NCI-H2227 (cell line): Measurements from ENCODE around the gene SPACDR.
A peak's percentile ranks its signal among the peaks of the same experiment; 100 is the strongest.

Source experiments
- DNase-seq: peaks from one replicate; lab custom pipeline; 2025; ENCODE audit not compliant: unreplicated experiment; lab: John Stamatoyannopoulos, UW

SPACDR gene

DNA sequence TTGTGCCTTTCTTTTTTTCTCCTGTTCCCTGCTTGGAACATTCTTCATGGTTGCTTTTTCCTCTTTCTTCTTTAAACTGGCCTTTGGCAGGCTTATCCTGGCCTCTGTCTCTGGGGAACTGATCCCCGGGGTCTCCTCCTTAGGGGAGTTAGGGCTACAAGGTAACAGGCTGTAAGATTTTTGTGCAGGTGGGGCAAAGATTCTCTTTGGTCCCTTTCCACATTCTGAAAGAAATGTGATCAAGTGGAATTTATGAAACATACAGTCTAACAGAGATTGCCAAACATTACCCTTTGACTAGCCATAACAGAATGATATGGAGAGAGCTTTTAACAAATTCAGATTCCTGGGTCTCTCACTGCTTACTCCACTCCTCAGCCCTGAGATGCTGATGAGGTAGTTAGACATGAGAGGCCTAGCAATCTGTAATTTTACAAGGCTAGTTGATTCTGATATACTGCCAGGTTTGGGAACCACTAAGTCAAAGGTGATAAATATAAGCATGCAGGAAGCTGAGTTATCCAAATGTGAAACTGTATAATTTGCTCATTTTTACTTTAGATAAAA is 44.3 kb downstream of the SPACDR start:
- DNase-seq: no peak

DNA sequence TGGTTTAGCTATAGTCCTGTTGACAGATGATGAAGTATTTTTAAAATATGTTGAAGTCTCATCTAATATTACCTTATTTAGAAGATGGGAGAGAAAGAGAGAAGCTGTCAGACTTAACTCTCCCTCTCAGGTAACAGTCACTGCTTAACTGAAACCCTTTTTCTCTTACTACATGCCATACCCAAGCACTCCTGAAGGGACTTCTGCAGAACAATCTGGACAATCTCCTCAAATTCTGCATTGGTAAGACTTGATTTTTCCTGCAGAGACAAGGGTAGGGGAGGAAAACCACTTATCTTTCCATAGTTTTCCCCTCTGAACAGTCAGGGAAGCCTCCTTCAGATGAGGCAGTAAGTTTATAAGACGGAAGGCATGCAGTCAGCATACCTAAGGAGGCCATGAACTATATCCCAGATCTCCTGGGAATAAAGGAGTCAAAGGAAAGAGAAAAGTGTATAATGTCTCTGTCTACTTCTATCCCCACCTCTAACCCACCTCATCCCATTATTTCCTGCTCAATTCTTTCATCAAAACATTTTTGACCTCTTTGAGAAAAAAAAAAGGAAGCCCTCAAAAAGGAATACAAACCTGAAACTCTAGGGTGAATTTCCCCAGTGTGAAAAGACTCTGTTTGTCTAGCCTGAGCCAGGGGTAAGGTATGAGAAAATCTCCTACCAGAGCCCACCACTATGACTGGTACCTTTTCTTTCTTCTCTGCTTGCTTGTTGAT is 45.0 kb downstream of the SPACDR start:
- DNase-seq: no peak

DNA sequence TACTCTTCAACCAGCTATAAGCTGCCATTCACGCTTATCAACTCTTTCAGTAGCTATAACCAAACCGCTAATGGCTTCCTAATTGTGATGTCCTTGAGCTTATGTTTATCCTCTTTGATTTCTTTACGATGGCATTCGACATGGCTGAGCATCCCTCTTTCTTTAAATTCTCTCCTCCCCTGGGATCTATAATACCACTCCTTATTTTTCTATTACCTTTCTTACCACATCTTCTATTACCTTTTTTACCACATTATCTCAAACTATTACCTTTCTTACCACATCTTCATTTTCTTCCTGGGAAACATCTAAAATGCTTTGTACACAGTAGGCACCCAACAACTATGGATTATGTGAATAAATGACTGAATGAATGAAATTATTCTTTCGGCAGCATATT is 48.6 kb downstream of the SPACDR start:
- no peak for DNase-seq

DNA sequence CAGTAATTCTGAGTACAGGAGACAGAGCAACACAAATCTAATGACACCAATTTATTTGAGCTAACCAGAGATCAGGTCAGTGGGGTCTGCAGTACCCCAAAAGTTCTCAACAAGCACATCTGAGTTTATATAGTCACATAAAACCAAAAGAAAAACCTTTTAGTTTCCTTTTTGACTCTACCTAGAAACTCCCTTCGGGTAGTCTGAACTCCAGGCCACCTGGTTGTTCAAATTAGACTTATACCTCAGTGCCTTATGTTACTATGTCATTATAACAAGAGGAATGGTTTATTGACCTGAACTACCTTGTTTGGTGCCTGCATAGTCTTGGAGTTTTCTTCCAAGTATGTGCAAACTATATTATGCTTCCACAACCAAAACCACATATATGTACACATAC is 50.2 kb downstream of the SPACDR start:
- no peak for DNase-seq

DNA sequence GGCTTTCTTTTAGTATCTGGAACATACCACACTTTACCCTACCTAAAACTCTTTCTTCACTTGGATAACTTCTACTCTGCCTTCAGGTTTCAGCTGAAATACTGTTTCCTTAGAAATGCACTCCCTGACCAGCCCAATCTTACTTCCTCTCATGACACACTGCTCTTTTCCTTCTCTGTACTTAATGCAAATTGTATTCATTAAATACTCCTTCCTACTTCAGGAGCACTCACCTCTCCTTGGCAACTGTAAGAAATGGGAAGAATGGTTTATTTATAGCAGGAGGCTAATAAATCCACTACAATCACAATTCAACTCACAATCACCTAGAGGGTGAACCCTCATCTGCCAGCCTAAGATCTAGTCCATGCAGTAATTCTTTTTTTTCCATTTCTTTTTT is 50.7 kb downstream of the SPACDR start:
- DNase-seq: no peak

DNA sequence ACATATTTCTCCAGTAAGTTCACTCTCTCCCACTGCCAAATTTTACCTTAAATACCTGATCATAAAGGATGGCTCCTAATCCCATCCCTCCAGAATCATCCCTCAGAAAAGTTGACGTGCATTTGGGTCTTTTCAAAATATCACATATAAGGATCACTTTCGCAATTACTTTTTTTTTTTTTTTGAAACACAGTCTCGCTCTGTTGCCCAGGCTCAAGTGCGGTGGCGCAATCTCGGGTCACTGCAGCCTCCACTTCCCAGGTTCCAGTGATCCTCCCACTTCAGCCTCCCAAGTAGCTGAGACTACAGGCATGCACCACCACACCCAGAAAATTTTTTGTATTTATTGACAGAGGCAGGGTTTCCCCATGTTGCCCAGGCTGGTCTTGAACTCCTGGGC is 53.0 kb downstream of the SPACDR start:
- no peak for DNase-seq

DNA sequence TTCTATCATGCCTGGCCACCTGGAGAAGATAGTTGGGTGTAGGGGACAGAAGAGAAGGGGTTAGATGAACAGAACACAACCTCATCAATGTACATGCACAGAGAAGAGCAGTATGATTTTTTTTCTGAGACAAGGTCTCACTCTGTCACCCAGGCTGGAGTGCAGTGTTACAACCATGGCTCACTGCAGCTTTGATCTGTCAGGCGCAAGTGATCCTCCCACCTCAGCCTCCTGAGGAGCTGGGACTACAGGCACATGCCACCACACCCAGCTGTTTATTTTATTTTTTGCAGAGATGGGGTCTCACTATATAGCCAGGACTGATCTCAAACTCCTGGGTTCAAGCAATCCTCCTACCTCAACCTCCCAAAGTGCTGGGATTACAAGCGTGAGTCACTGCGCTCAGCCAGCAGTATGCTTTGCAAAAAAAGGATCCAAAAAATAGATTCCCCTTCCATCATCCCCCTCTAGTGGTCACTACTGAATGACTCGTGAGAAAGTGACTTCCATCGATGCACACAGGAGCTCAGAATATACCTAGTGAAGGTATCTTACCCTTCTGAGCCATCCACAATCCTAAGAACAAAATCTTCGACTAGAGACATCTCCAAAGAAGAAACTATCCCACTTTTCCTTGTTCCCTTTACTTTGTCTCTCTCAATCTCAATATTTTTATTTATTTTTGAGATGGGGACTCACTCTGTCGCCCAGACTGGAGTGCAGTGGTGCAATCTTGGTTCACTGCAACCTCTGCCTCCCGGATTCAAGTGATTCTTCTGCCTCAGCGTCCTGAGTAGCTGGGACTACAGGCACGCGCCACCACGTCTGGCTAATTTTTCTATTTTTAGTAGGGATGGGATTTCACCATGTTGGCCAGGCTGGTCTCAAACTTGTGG is 56.5 kb downstream of the SPACDR start:
- peak; percentile 75 for DNase-seq

DNA sequence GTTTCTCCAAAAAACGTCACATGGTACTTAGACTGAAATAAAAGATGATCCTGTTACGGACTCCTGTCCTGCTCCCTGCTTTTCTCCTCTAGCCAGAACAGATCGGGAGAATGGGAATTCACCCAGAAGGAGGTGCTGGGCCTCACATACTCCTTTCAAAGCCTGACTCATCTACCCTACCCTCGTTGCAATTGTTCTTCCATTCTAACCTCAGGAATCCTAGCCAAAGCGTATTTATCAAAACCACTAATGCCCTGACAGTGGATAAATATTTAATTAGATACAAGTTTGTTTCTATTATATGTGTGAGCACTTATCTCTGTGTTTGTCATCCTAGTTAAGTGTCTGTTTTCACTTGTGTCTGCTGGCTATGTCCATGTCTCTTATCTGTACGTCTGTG is 57.3 kb downstream of the SPACDR start:
- no peak for DNase-seq
